Left cardiac atrium (tissue), 4 donors: Measurements from ENCODE around the gene MGLL. TPM values are rescaled to one million over a fixed set of nuclear protein-coding genes. Genes with fewer than 3 reads are reported as not detected.
A peak's percentile ranks its signal among the peaks of the same experiment; 100 is the strongest.

Source experiments
- ATAC-seq, 2 donors: fragments of 200-7000 bp; cut with Tn5 transposase; one replicate each; pipeline ENCODE4 v1.9.1; 2020; ENCODE audit warnings: mild to moderate bottlenecking in 2 of 2, moderate library complexity in 2 of 2
- DNase-seq: peaks from one replicate; pipeline ENCODE4 v3.0.0-alpha.2; 2020
- intact Hi-C, 2 donors: fragments of 100-400 bp; cut with DNase I; formaldehyde crosslinking; loops; one replicate each; pipeline versions ENCODE4 v1.14.1 to v1.15.1; 2022 to 2023
- total RNA-seq, 2 donors: library from RNA; stranded (reverse); fragmentation: NEBNext Ultra II Directional; extraction: Animal tissue kit (Norgen Biotek cat#: 25700); gene quantifications; one replicate each; pipeline ENCODE4 v1.2.1, GENCODE V29; 2021
- donor health status: DM: no; HTN: yes; CAD: no.
- donor health status: DM: no; HTN: yes; CAD: no; lungs with severe emphysema.
- donor health status: DM: yes; HTN: yes; CAD: no.
- donor health status: Dilated cardiomyopathy.

The MGLL gene
- total RNA-seq, 2 donors from 2014 or later: 95.4 to 122 TPM

DNA sequence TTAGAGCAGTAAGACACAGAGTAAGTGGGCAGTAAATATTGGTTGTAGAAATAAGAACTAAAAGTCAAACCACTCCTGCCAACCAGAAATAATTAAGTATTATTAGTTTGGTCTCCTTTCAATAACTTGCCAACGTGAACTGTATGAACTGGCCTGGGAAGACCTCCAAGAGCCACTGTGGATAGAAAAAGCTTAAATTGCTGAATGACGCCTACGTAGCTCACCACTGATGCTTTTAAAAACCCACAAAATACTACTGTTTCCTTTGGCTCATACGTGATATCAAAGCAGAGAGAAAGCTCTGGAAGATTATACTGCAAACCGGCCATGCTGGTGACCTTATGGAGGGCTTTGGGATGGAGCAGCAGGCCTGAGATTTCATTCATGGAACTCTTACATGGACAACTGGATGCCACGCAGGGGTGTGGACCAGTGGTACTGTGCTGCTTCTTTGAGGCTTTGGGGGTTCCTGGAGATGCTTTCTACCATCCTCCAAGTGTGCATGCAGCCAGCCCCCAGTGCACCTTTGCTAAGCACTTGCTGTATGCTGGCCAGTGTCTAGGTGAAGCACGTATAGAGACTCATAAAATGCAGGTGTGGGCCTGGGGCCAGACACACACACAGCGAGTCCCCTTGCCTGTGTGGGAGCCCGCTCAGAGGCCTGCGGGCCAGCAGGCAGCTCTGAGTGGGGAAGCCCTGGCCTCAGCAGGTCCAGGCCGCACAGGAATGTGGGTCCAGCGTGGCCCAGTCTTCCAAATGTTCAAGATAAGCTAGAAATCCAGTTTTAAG, 82.8 kb downstream of the MGLL start:
- ATAC-seq (peak in 1 of 2 donors; percentile 17), DNase-seq (no peak)
- intact Hi-C loops: no loop called here

DNA sequence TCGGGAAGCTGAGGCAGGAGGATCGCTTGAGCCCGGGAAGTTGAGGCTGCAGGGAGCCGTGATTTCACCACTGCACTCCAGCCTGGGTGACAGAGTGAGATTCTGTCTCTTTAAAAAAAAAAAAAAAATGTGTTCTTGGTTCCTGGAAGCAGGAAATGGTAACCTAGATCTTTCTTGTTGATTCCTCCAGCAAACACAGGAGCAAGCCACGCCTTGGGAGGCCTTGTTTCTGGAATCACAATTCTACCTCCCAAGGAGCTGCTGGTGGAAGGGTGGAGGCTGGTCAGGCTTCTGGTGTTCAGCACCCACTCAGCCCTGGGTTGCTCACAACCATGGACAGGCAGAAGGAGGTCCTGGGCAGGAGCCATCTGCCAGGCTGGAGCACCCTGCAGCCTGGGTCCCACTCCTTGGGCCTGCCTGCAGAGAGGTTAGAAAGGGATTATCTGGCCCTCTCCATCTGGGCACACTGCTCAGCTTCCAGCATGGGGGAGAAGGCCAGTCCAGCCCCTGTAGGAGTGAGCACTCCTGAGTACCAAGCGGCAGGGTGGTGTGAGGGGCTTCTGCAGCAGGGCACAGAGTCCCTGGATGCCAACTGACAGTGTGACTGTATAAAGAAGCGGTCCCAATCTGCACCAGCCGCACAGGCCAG, 84.0 kb downstream of the MGLL start:
- ATAC-seq (peak in 1 of 2 donors; percentile 10), DNase-seq (no peak)
- intact Hi-C loops: no loop called here

DNA sequence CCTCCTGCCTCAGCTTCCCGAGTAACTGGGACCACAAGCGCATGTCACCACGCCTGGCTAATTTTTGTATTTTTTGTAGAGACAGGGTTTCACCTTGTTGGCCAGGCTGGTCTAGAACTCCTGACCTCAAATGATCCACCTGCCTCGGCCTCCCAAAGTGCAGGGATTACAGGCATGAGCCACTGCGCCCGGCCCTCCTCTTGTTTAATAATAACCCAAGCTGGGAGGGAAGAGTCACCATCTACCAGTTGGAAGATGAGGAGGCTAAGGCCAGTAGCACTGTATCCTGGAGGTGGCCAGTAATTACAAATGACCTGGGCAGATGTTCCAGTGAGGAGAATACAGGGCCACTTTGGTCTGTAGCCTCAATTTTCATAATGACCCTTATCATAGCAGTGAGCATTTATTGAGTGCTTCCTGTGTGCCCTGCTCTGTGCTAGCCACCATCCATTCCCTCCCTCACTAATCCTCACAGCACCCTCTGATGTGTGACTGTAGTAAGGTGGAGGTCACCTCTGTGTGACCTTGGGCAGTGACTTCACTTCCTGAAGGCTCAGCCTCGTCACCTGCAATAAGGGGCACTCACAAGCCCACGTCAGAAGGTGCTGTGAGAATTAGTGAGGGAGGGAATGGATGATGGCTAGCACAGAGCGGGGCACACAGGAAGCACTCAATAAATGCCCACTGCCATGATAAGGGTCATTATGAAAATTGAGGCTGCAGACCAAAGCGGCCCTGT, 85.3 kb downstream of the MGLL start:
- DNase-seq (no peak), ATAC-seq (no peak)
- intact Hi-C loops: no loop called here

DNA sequence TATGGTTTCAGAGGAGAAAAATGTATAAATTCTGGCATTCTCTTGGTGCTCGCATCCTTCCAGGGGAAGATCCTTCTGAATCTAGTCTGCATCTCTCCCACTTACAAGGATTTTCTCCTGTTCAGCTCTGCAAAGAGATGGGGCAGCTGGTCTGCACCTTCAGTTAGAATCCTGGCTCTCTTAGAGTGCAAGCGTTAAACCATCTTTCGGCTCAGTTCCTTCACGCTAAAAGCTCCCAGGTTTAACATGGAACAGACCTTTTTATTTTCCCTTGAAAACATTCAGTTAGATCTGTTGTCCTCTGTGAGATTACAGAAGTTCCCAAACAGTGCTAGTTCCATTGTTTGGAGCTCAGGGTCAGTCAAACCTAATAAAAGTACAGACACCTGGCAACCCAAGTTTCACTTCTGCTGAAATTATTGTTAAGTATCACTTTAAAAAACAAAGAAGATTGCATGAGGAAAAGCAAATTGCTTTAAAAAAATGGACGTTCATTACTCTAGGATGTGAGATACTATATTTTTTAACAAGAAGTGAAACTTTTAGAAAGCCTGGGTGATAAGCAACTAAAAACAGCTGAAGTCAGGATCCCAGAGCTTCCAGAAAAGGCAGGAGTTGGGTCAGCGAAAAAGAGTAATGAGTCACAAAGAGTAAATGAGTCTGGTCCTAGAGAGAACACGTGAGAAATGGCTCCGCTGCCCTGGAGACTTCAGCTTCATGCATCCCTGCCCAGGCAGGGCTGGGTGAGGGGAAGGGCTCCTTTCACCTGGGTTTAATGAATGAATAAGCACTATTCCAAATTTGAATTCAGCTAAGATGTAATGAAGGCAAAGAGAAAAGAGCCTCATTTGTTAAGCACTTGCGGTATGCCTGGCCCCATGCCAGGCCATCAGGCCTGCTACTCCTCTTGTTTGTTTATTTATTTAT, 86.3 kb downstream of the MGLL start:
- no peak for DNase-seq
- peak in 1 of 2 donors; percentile 67 for ATAC-seq
- intact Hi-C loops: no loop called here

DNA sequence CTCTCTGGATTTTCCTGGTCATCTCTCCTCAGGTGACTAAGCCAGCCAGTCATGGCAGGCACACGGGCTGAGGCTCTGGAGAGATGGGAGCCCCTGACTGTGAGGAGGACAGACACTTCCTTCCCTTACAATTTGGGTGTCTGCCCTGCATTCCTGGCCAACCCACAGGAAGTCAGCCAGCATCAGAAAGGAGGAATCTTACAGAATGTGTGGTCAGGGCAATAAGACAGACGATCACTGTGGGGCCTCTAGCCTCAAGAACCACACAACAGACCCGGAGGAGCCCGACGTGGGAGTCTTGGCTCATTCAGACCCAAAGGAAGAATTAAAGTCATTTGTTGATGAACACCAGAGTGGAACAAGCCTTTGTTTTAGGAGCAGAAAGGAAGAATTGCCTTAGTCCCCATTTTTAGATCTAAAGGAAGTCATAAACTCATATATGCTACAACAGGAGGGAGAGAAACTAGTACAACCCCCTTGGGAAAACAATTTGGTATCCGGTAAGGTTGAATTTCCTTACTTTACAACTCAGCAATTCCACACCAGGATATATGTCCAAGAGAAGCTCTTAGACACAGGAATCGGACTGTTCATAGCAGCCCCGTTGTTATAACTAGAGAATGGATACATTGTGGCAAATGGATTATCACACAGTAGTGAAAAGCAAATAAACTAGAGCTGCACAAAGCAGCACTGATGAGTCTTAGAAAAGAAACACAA, 87.4 kb downstream of the MGLL start:
- DNase-seq (peak; percentile 43), ATAC-seq (peak; percentile 42 to 72)

DNA sequence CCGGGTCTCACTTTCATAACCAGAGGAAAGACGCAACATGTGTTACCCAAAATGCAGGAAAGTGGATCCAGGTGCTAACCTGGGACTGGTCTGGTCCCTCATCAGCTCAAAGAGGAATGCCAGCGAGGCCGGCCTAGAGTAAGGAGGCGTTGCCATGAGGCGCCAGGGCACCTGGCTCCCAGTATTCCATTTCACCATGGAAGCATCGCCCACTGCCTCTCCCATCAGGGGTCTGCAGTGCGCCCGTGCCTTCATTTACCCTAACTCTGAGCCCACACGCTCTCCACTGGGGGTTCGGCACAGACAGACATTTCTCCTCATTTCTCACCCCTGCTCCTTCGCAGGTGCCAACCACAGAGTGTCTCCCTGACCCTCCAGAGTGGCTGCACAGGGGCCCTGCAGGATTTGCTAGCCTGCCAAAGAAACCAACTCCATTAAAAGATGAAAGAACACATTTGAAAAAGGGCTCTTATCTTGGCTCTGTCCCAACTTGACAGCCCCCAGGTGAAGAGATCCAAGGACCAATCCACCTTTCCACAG, 88.1 kb downstream of the MGLL start:
- DNase-seq: no peak
- intact Hi-C loops: no loop called here
- no peak for ATAC-seq

More for the DNA sequence above, 87.4 kb downstream of the MGLL start:
- intact Hi-C loops: no loop called here

DNA sequence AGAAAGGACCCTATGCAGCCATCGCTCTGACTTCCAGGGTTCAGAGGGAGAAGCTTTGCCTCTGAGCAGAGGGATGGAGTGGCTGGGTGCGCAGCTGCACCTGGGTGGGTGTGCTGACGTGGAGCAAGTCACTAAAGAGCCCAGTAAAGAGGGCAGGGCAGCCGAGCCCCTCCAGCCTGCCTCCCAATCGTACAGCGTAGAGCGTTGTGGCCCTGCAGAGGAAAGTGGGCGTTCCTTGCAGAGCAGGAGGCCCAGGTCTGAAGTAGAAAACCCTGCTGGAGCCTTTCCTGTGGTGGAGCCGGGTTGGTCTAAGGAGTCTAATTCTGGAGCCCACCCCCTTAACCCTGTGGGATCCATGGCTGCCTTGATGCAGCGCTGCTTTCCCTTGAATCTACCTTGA, 88.5 kb downstream of the MGLL start:
- intact Hi-C loops: no loop called here
- no peak for DNase-seq
- ATAC-seq: no peak

DNA sequence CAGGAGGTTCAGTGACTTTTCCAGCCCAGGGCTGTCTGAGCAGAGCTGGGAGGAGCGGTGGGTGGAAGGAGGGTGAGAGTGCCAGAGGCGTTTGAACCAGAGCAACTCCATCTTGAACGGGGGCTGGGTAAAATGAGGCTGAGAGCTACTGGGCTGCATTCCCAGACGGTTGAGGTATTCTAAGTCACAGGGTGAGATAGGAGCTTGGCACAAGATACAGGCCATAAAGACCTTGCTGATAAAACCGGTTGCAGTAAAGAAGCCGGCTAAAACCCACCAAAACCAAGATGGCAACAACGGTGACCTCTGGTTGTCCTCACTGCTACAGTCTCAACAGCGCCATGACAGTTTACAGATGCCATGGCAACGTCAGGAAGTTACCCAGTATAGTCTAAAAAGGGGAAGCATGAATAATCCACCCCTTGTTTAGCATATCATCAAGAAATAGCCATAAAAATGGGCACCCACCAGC, 89.4 kb downstream of the MGLL start:
- DNase-seq: no peak

DNA sequence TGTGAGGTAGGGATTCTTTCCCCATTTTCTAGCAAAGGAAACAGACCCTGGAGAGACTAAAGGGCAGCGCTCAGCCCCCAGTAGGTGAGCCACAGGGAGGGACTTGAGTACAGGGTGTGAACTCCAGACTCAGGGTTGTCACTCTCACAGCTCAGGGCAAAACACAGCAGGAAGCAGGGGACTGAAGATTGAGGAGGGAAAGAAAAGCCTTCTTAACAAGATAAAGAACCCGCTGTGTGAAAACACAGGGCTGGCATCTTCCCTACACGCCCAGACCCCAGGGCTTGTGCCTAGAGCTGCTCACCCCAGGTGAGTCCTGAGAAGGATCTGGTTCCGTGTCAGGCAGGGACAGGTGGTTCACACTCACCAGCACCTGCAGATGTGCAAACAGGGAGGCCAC, 90.0 kb downstream of the MGLL start:
- ATAC-seq: no peak
- DNase-seq: no peak
- intact Hi-C loops: no loop called here

More for the DNA sequence above, 89.4 kb downstream of the MGLL start:
- intact Hi-C loops: no loop called here
- ATAC-seq: no peak

DNA sequence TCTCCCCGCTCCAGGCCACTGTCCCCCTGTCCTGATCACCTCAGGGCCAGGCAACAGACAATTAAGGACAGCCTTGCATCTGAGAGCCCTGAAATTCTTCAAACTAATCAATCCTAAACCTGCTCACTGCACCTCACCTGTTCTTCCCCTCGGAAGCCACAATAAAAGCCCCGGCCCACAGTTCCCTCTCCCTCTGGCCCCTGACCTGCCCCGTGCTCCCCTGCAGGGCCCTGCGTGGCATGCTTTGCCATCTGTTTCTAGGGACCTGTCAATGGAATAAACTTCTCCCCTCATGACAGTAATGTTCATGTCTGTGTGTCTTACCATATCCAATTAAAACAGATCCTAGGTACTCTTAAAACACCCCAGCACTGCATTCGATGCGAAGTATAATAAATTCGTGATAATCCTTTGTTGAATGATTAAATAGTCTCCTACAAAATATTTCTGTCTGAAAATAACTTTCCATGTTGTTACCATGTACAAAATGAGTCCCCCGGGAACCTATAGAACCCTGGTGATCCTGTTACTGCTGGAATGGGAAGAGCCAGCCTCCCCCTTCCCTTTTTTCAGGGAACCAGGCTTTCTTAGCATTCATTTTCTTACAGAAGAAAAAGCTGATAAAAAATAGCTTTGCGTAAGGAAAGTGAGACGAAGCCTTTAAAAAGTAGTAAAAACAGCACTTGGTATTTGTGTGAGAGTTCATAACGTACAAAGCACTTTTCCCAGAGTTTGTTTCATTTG, 90.6 kb downstream of the MGLL start:
- no peak for DNase-seq

DNA sequence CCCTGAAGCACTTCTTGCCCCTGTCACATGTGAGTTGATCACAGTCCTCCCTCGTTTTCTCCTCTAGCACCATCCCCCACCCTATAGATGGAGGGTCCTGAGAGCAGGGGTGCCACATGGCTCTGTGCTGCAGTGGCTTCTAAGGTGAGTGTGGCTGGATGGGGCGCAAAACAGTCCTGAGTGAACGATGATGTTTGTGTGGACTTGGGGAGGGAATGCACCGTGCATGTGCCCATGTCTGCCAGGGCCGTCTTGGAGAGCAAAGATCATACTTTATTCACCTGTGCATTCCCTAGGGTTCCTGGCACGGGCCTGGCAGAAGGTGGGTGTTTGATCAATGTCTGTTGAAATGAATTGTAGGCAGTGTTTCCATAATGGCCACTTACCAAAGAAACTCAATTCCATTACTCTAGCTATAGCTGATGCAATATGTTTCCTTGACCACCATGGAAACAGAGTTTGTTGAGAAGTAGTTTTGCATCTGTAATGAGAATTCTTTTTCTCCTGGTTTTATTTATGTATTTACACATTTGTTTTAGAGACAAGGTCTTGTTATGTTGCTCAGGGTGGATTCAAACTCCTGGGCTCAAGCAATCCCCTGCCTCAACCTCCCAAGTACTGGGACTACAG, 91.5 kb downstream of the MGLL start:
- ATAC-seq (no peak), DNase-seq (no peak)
- intact Hi-C loops: no loop called here

More for the DNA sequence above, 90.6 kb downstream of the MGLL start:
- no peak for ATAC-seq
- intact Hi-C loops: no loop called here

DNA sequence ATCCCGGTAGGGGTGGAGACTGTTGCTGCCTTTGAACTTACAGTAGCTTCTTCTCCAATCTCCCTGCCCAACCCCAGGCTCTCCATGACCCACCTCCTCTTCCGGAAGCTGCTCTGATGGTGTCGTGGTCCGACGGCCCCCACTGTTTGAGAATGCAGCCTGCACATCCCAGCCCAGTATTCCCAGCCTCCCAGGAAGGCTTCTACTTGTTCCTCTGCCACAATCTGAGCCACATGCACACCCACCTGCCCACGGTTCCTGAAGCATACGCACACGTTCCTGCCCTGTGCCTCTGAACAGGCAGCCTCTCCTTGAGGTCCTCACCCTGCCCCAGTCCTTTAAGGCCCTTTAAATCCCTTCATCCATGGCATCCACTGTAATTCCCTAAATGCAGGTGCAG, 92.1 kb downstream of the MGLL start:
- intact Hi-C loops: no loop called here
- DNase-seq (no peak), ATAC-seq (no peak)

DNA sequence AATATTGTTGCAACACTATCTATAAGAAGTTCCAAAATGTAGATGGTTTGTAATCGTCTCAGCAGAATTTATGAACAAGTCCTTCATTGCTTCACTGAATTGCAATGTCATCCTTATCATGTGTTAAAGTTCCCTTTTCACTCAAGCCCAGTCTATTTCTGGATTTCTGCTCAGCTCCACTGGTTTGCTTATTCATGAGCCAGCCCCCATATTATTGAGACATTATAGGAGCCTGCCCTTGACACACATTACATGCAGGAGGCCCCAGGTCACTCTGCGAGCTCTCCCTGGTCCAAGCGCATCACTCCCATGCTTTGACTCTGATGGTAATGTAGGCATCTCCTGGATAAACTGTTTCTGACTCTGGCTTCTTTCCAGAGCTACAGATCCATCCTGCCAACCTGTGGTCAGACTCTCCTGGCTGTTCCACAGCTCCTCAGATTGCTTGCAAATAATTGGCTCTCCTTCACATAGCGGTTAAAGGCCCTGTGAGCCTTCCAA, 92.7 kb downstream of the MGLL start:
- intact Hi-C loops: no loop called here
- DNase-seq (no peak), ATAC-seq (peak; percentile 67 to 68)

DNA sequence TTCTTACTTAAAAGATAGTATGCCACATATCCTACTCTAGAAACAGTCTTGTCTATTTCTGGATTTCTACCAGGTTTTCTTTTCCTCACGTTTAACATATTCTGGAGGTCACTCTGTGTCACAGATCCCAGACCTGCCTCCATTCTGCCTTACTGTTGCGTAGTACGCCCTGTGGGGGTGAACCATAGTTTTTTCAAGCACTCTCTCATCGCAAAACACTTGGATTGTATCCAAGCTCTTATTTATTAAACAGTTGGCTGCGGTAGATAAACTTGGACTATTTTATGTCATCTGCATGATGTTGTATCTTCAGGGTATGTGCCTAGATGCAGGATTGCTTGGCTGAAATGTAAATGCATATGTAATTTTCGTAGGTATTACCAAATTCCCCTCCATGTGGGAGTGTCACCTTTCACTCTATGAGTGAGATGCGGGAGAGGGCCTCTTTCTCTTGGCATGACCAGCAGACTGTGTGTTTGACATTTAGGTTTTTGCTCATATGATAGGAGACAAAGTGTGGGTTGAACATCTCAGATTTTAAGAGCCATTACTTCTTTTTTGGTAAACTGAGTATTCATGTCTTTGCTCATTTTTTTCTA, 93.8 kb downstream of the MGLL start:
- ATAC-seq: no peak
- intact Hi-C loops: no loop called here

DNA sequence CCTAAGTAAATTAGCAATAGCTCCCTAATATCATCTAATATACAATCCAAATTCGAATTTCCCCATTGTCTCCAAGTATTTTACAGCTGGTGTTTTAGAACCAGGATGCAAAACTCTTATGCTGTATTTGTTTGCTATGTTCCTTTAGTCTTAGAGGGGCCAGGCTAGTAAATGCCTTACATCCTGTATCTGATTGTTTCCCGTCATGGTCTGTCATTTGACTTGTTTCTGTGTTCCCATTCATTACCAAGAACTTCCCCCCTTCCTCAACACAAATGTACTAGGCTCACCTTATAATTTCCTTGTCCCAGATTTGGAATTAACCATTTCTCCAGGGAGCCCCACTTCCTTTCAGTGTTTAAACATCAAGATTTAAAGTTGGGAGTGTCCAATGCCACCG, 95.4 kb downstream of the MGLL start:
- ATAC-seq (no peak), DNase-seq (no peak)
- intact Hi-C loops: no loop called here

More for the DNA sequence above, 93.8 kb downstream of the MGLL start:
- no peak for DNase-seq

DNA sequence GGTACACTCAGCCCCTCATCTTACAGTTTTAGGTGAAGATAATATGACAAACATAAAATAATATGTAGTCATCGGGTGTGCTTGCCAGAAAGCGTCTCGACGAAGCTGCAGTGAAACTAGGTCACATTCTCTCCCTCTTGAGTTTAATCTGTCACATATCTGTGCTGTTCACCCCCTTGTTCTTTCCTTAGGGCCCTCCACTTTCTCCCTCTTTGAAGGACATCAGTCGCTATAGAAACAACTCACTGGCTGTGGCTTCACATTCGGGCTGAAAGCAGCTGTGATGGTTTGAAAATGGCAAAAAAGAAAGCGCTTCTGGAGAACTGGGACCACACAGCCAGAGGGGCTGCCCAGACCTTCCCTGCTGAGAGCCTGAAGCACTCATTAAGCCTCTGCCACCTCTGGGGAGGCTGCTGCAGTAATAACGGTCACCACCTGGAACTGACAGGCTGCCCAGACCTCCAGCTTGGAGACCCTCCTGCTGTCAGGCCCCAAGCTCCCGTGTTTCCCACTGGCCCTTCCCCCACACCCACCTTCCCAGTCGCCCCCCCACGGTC, 99.2 kb downstream of the MGLL start:
- DNase-seq (no peak), ATAC-seq (peak; percentile 39 to 45)
- intact Hi-C loops: no loop called here
